HG03060 (cell line): ENCODE data around the gene JAK2.

ENCODE experiments used
- ATAC-seq: cut with Tn5 transposase; IDR thresholded peaks from one replicate; pipeline ENCODE4 v1.9.1; 2021; ENCODE audit warnings: low read depth, moderate number of reproducible peaks; ENCODE audit not compliant: unreplicated experiment

Gene JAK2

DNA sequence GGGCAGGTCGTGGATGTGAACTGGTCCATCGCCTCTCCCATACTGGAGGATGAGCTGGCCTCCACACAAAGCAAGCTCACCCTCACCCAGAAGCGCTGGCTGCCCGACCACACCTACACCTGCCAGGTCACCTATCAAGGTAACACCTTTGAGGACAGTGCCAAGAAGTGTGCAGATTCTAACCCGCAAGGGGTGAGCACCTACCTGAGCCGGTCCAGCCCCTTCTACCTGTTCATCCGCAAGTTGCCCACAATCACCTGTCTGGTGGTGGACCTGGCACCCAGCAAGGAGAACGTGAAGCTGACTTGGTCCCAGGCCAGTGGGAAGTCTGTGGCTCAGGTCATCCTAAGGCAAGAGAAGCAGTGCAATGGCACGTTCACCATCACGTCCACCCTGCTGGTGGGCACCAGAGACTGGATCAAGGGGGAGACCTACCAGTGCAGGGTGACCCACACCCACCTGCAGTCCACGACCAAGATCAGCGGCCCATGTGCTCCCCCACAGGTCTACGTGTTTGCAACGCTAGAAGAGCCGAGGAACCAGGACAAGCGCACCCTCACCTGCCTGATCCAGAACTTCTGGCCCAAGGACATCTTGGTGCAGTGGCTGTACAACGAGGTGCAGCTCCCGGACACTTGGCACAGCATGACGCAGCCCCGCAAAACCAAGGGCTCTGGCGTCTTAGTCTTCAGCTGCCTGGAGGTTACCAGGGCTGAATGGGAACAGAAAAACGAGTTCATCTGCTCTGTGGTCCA, 129.1 kb downstream of the JAK2 start:
- ATAC-seq = no peak

DNA sequence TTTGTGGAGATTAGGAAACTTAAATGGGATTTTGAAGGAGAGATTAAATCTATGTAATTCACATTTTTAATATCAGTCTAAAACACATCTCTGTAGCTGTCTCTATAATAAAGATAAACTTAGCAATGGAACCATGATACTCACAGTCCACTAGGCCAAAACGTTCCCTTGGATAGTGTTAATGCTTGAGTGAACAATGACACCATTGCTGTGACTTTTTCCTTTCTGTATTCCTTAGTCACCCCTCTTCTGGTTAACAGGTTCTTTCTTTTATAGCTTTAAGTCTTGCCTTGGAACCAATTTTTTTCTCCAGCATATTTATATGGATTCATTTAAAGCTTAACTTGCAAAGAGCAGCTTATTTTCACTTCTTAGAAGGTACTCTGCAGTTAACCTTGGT, 137.0 kb downstream of the JAK2 start:
- no peak for ATAC-seq

DNA sequence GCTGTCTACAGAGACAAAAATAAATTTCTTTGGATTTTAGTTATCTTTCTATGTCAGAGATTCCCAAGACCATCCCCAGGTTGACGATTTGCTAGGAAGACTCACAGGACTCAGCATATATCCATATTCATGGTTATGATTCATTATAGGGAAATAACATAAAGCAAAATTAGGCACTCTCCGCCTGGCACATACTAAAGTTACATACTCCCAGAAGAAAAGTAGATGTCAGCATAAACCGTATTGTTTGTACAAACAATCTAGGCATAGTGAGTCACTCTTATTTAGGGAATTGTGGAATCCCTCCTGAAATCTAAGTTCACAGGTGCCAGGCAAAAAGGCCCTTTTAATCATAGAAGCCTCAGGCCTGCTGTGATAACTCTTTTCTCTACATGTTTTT, 137.4 kb downstream of the JAK2 start:
- no peak for ATAC-seq

DNA sequence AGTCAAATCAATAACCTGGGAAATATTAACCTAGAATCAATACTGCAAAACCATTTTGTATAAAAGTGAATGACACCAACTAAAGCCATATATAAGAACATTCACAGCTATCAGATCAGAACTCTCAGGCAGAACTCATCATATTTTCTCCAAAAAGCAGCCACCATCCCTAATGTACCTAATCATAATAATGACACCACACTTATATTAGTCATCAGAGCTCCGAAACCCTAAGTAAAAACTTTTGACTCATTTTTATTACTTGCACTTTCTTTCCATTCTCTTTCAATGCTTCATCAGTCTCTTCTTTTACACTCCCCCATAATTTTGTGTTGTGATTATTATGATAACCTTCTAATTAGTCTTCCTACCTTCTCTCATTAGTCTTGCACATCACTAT, 155.1 kb downstream of the JAK2 start:
- ATAC-seq = no peak

DNA sequence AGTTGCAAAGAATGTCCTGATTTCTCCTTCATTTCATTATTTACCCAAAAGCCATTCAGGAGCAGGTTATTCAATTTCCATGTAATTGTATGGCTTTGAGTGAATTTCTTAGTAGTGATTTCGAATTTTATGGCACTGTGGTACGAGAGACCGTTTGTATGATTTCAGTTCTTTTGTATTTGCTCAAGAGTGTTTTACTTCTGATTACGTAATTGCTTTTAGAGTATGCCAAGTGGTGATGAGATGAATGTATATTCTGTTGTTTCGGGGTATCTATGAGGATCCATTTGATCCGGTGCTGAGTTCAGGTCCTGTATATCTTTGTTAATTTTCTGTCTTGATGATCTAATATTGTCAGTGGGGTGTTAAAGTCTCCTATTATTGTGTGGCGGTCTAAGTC, 159.1 kb downstream of the JAK2 start:
- ATAC-seq = no peak

DNA sequence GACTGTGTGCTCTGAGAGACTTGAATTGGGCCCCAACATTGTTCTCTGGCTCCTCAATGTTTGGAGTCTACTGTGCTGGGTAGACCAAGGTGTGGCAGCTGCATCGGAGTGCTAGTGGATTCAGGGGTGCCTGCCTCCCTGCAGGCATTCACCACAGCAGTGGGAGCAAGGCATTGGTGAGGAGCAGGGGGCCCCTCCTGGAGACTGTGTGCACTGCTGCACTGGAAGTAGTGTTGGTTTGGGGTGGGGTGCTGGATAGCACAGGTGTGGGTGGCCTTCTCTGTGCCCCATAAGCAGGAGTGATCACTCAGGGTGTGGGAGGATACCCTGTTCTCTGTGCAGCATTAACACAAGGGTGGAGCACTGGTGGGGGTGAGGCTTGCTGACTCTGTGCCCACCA, 161.2 kb downstream of the JAK2 start:
- ATAC-seq = no peak
